Esophagus mucosa (tissue), 1 donor: ENCODE measurements around the gene EXOC1. TPM values are rescaled to one million over a fixed set of nuclear protein-coding genes. Genes with fewer than 3 reads are reported as not detected.

Source experiments
- ATAC-seq: fragments of 200-7000 bp; cut with Tn5 transposase; one replicate; pipeline ENCODE4 v1.9.1; 2020
- total RNA-seq: library from RNA; stranded (reverse); gene quantifications from one replicate; pipeline ENCODE4 v1.2.4, GENCODE V29; 2023
- donor health status: DM: yes; HTN: yes; CAD: no.

The EXOC1 gene
- total RNA-seq, 1 donor from 2014 or later: 39.6 TPM

DNA sequence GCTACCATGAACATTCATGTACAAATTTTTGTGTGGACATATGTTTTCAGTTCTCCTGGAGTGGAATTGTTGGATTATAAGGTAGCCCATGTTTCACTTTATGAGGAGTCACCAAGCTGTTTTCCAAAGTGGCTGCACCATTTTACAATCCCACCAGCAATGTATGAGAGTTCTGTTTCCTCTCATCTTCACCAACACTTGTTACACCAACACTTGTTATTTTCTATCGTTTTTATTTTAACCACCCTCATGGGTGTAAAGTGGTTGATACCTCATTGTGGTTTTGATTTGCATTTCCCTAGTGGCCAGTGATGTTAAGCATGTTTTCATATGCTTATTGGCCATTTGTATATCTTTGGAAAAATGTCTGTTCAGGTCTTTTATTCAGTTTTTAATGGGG lies 4.1 kb downstream of the EXOC1 start:
- ATAC-seq: no peak

DNA sequence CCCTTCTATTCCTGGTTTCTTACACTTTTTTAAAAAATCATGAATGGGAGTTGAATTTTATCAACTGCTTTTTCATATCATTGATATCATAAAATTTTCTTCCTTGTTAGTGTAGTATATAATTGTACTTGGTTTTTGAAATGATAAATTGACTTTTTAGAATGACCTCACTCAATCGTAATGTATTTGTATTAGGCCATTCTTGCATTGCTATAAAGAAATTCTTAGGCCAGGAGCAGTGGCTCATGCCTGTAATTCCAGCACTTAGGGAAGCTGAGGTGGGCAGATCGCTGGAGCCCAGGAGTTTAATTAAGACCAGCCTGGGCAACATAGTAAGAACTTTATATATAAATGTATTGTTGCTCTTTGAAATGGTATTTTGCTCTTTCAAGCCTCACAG lies 6.3 kb downstream of the EXOC1 start:
- no peak for ATAC-seq

- ATAC-seq: no peak
Measured at GRCh38 chr4:55864577-55865223, 11.3 kb downstream of the EXOC1 start.

GRCh38 chr4:55865228-55865806 lies 11.9 kb downstream of the EXOC1 start:
- peak; percentile 21 for ATAC-seq

DNA sequence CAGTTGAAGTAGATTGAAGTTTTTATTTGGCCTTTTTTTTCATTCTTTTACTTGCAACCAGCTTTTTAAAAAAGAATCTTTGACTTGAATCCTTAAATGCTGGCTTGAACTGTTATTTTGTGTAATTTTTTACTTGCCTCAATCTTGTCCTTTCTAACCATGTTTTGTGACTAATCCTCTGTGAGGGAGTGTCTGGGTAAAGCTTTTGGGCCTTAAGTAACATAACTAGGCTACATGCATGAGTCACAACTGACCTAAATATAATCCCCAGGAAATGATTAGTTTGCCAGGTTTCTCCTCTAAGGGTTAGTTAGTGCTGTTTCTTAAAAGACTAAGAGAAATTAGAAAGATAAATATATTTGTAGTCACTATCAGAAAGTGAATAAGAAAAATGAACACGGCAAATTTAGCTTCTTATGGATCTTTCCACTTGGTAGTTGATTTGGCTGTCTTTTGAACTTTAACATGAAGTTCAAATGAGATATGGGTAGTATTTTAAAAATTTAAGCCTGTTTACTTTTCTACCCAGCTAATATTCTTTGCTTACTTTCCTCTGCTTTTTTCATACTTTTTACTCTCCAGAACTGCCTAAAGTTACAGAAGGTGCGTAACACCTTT lies 13.0 kb downstream of the EXOC1 start:
- peak; percentile 98 for ATAC-seq

DNA sequence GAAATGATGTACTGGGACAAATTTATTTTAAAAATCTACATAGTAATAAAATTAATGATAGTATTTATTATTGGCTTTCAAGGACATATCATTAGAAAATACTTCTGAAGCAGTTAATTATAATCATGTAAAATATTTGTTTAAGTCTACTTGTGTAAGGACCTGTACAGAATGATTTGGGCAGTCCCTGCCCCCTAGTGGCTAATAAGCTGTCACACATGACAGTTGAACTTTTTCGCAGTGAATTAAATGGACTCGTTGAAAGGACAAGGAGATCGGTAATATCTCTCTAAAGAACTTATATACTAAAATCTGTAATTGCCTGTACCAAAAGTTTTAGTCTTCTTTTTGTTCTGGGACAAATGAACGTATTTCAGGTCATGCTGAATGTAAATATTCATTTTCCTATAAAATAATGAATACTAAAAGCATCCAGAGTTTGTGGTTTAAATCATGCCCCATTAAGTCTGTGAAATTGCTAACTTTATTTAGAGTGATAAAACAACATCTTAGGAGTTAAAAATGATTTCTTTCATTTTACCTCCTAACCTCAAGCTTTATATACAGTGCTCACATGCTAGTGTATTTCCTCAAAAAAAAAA lies 13.6 kb downstream of the EXOC1 start:
- peak; percentile 85 for ATAC-seq

DNA sequence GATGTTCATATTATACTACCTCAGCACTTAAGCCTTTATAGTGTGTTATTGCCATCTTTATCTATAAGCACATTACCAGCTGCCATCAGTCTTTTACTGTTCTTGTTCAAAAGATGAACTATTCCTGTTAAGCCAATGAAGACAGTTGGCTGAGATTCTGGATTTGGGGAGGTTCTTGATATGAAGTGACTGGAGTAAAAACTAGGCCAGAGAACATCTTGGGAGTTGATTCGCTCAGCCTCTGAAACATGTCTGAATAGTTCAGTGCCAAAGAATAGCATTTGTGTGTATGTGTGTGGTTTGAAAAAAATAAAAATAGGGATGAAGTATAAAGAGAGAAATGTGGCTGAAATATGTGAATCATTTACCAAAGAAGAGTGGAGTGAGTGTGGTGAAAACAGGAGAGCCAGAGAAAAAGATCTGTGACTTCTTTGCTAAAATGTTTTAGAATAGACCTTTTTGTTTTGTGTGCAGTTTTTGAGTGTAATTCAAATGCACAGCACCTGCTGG lies 15.2 kb downstream of the EXOC1 start:
- no peak for ATAC-seq

DNA sequence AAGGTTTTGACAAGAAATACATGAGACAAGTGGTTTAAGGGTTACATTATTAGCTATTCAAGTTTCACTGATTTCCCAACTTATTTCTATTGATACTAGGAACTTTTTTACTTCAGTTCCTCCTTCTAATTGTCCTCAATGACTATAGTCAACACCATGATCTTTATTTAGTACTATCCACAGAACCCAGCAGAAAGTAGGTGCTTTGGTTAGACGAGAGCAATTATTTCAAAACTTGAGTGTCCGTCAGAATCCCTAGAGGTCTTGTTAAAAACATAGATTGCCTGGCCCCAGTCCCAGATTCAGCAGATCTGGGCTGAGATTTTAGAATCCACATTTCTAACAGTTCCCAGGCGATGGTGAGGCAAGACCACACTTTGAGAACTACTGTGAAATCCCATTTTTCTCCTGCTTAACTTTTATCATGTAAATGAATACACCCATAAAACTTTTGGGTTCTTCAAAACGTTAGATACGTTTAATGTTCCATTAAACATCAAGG lies 17.9 kb downstream of the EXOC1 start:
- no peak for ATAC-seq

- no peak for ATAC-seq
Measured at GRCh38 chr4:55874831-55875230, 21.4 kb downstream of the EXOC1 start.

GRCh38 chr4:55876387-55876786 lies 22.9 kb downstream of the EXOC1 start:
- ATAC-seq: no peak

GRCh38 chr4:55879224-55879623 lies 25.8 kb downstream of the EXOC1 start:
- peak; percentile 15 for ATAC-seq

GRCh38 chr4:55880652-55881280 lies 27.3 kb downstream of the EXOC1 start:
- ATAC-seq: no peak

GRCh38 chr4:55884093-55884850 lies 30.8 kb downstream of the EXOC1 start:
- ATAC-seq: no peak

- ATAC-seq: no peak
Measured at GRCh38 chr4:55884851-55885219, 31.4 kb downstream of the EXOC1 start.

GRCh38 chr4:55887594-55887993 lies 34.1 kb downstream of the EXOC1 start:
- ATAC-seq: no peak

GRCh38 chr4:55892156-55892555 lies 38.7 kb downstream of the EXOC1 start:
- ATAC-seq: no peak

DNA sequence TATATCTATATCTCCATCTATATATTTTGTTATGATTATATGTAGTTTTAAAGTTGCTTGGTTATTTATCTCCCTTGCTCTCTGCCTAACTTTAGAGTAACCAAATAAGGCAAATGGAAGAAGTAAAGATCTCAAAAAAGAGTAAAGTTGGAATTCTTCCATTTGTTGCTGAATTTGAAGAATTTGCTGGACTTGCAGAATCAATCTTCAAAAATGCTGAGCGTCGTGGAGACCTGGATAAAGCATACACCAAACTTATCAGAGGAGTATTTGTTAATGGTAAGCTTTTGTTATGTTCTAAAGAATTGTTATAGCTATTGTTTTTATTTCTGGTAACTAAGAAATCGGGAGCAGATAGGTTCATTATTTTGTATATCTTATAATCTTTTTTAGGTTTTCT lies 43.2 kb downstream of the EXOC1 start:
- ATAC-seq: no peak

- no peak for ATAC-seq
Measured at GRCh38 chr4:55902677-55903076, 49.2 kb downstream of the EXOC1 start.

GRCh38 chr4:55903577-55903976 lies 50.1 kb downstream of the EXOC1 start:
- ATAC-seq: no peak

- no peak for ATAC-seq
Measured at GRCh38 chr4:55904576-55904975, 51.1 kb downstream of the EXOC1 start.

DNA sequence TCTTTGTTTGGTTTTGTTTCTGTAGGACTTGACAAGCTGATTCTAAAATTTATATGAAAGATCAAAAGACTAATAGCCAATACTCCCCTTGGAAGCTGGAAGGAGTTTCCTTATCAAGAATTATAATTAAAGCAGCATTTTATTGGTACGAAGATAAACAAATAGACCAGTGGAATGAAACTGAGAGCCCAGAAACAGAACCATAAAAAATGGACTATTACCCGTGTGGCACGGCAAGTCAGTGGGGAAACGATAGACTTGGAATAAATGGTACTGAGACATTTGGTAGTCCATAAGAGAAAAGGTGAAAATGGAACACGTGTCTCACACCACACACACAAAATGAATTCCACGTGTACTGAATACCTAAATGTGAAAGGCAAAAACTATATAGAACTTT lies 52.9 kb downstream of the EXOC1 start:
- ATAC-seq: no peak

- peak; percentile 63 for ATAC-seq
Measured at GRCh38 chr4:55906989-55907388, 53.5 kb downstream of the EXOC1 start.
